Uterus (tissue), 2 donors: ENCODE data around the gene GDPD1.

Source experiments
- CTCF ChIP-seq, 4 experiments: fragments of 200-600 bp in 2 of 4; fragments of 450-650 bp in 2 of 4; sonication (generic) in 2 of 4; IDR thresholded peaks; one replicate each; pipeline ENCODE4 v1.5.1; 2016 to 2019; ENCODE audit warnings: antibody characterized with exemption in 4 of 4, mild to moderate bottlenecking in 2 of 4, moderate library complexity in 1 of 4
- POLR2A ChIP-seq, 2 donors: fragments of 450-650 bp; IDR thresholded peaks; one replicate each; pipeline ENCODE4 v1.6.1; 2016; ENCODE audit warnings: antibody characterized with exemption in 2 of 2, mild to moderate bottlenecking in 1 of 2, moderate library complexity in 1 of 2

GRCh38 chr17:59193336-59193862 is 26.9 kb upstream of the GDPD1 start:
- TF ChIP-seq CTCF (IDR thresholded peaks at IDR 0.05) = no peak
- no peak for TF ChIP-seq POLR2A (IDR thresholded peaks at IDR 0.05)
